HCT116 (cell line): Measurements from ENCODE around the gene CEACAM19. TPM values are rescaled to one million over a fixed set of nuclear protein-coding genes. Genes with fewer than 3 reads are reported as not detected.

Source experiments
- ATAC-seq: fragments of 200-7000 bp; cut with Tn5 transposase; 2 replicates; pipeline ENCODE4 v1.9.1; 2020; ENCODE audit warnings: mild to moderate bottlenecking, moderate library complexity
- BruUV-seq: library from RNA; stranded (reverse); fragments of 400-500 nt; replicated peaks from 2 replicates; lab custom pipeline; 2021; lab: Mats Ljungman, UMichigan
- CTCF ChIA-PET: fragments of 300-600 bp; sonication (Branson Sonifier 250); formaldehyde crosslinking; loops from one replicate; lab custom pipeline; 2021; ENCODE audit warnings: antibody characterized with exemption; lab: Charles Lee
- POLR2A ChIA-PET: fragments of 300-600, 350-600 bp; sonication (Branson Sonifier 250); formaldehyde crosslinking; loops from one replicate; lab custom pipeline; 2021; ENCODE audit warnings: antibody characterized with exemption; lab: Charles Lee
- RAD21 ChIA-PET, 2 experiments: fragments of 300-600 bp; sonication (Branson Sonifier 250); formaldehyde crosslinking; loops; one replicate each; lab custom pipeline; 2023; ENCODE audit warnings: low total read pairs in 2 of 2; ENCODE audit not compliant: uncharacterized antibody in 2 of 2, unreplicated experiment in 2 of 2, low non-redundant PET in 1 of 2; lab: Charles Lee
- DNase-seq: peaks from one replicate; pipeline ENCODE4 v3.0.0-alpha.2; 2010; ENCODE audit warnings: low read depth, low spot score
- H2AFZ ChIP-seq: fragments of 200-600 bp; shearing (Covaris generic), sonication (generic); 2 replicates; pipeline ENCODE4 v1.6.1; 2017; ENCODE audit warnings: low read depth, mixed run types, mixed read lengths, antibody characterized with exemption, low read length; ENCODE audit not compliant: poor library complexity, severe bottlenecking
- H3K27ac ChIP-seq: 2 replicates; pipeline ENCODE4 v1.5.1; 2012; ENCODE audit warnings: low read depth, low read length
- H3K27me3 ChIP-seq: fragments of 200-600 bp; sonication (generic); 2 replicates; pipeline ENCODE4 v1.6.1; 2016; ENCODE audit warnings: mixed run types, low read length, mixed read lengths; ENCODE audit not compliant: insufficient read depth
- H3K36me3 ChIP-seq, 2 experiments: fragments of 200-500 bp in 1 of 2; fragments of 200-600 bp in 1 of 2; sonication (Bioruptor generic) in 1 of 2; sonication (generic) in 1 of 2; 2 replicates each; pipeline versions ENCODE4 v1.5.1 to v1.6.1; 2014 to 2016; ENCODE audit warnings: low read length in 2 of 2, inconsistent platforms in 1 of 2, mixed read lengths in 1 of 2, mixed run types in 1 of 2; ENCODE audit not compliant: insufficient read depth in 2 of 2, control insufficient read depth in 1 of 2
- H3K4me1 ChIP-seq, 2 experiments: fragments of 200-600 bp in 1 of 2; sonication (generic) in 1 of 2; 2 replicates each; pipeline versions ENCODE4 v1.5.1 to v1.6.1; 2012 to 2017; ENCODE audit warnings: low read length in 2 of 2, inconsistent platforms in 1 of 2, mild to moderate bottlenecking in 1 of 2, mixed read lengths in 1 of 2, mixed run types in 1 of 2, moderate library complexity in 1 of 2; ENCODE audit not compliant: insufficient read depth in 2 of 2, control insufficient read depth in 1 of 2
- H3K4me2 ChIP-seq: fragments of 200-600 bp; sonication (generic); 2 replicates; pipeline ENCODE4 v1.6.1; 2017; ENCODE audit warnings: mixed run types, low read length, mixed read lengths
- H3K4me3 ChIP-seq, 2 experiments: fragments of 200-600 bp in 1 of 2; sonication (generic) in 1 of 2; replicated peaks in 1 of 2; 2 replicates each; pipeline ENCODE4 v1.5.1; 2011 to 2016; ENCODE audit warnings: low read length in 2 of 2, control low read depth in 1 of 2, low read depth in 1 of 2, mild to moderate bottlenecking in 1 of 2, mixed read lengths in 1 of 2, mixed run types in 1 of 2
- H3K79me2 ChIP-seq: fragments of 200-600 bp; sonication (generic); 2 replicates; pipeline ENCODE4 v1.6.1; 2017; ENCODE audit warnings: mild to moderate bottlenecking, mixed run types, low read length, moderate library complexity, mixed read lengths; ENCODE audit not compliant: insufficient read depth
- H3K9ac ChIP-seq: fragments of 200-600 bp; sonication (generic); 2 replicates; pipeline ENCODE4 v1.6.1; 2016; ENCODE audit warnings: low read length, mixed read lengths
- H3K9me2 ChIP-seq: fragments of 200-600 bp; sonication (generic), shearing (Covaris generic); 2 replicates; pipeline ENCODE4 v1.6.1; 2017; ENCODE audit warnings: mixed run types, mild to moderate bottlenecking, moderate library complexity; ENCODE audit not compliant: insufficient read depth
- H3K9me3 ChIP-seq, 2 experiments: fragments of 200-500 bp in 1 of 2; fragments of 200-600 bp in 1 of 2; sonication (Bioruptor generic) in 1 of 2; sonication (generic) in 1 of 2; 2 replicates each; pipeline ENCODE4 v1.6.1; 2014 to 2017; ENCODE audit warnings: low read length in 2 of 2, mixed read lengths in 2 of 2, inconsistent platforms in 1 of 2, low read depth in 1 of 2, mild to moderate bottlenecking in 1 of 2, mixed run types in 1 of 2, moderate library complexity in 1 of 2; ENCODE audit not compliant: control insufficient read depth in 1 of 2, insufficient read depth in 1 of 2
- H4K20me1 ChIP-seq: fragments of 200-600 bp; sonication (generic), shearing (Covaris generic); 2 replicates; pipeline ENCODE4 v1.6.1; 2017; ENCODE audit warnings: mixed run types, mild to moderate bottlenecking, moderate library complexity; ENCODE audit not compliant: insufficient read depth
- CEBPB ChIP-seq: IDR thresholded peaks from 2 replicates; pipeline ENCODE4 v1.6.1; 2012; ENCODE audit warnings: low read depth
- EGR1 ChIP-seq: IDR thresholded peaks from 2 replicates; pipeline ENCODE4 v1.6.1; 2012; ENCODE audit warnings: low read depth
- EZH2phosphoT487 ChIP-seq: fragments of 200-600 bp; IDR thresholded peaks from 2 replicates; pipeline ENCODE4 v1.6.1; 2018; ENCODE audit warnings: antibody characterized with exemption, borderline replicate concordance
- POLR2AphosphoS5 ChIP-seq: IDR thresholded peaks from 2 replicates; pipeline ENCODE4 v1.6.1; 2011; ENCODE audit warnings: mild to moderate bottlenecking, low read depth, low read length, moderate library complexity
- RAD21 ChIP-seq: IDR thresholded peaks from 2 replicates; pipeline ENCODE4 v1.6.1; 2012; ENCODE audit warnings: low read depth, mild to moderate bottlenecking
- SRF ChIP-seq: IDR thresholded peaks from 2 replicates; pipeline ENCODE4 v1.6.1; 2012; ENCODE audit warnings: low read depth
- YY1 ChIP-seq: IDR thresholded peaks from 2 replicates; pipeline ENCODE4 v1.6.1; 2011; ENCODE audit warnings: low read length, low read depth, moderate library complexity, mild to moderate bottlenecking; ENCODE audit not compliant: insufficient replicate concordance; ENCODE audit errors: extremely low read depth
- ZFX ChIP-seq: fragments of 450-650 bp; IDR thresholded peaks from 2 replicates; pipeline ENCODE4 v1.6.1; 2017
- intact Hi-C: fragments of 100-400 bp; cut with micrococcal nuclease; formaldehyde crosslinking; loops from 2 replicates; pipeline ENCODE4 v1.10.0; 2022
- total RNA-seq: library from RNA; stranded (reverse); gene quantifications from one replicate; pipeline ENCODE4 v1.2.1, GENCODE V29; 2021; ENCODE audit not compliant: unreplicated experiment
- TF ChIP-seq, protein P1 (sequence below): IDR thresholded peaks from 2 replicates; pipeline ENCODE4 v1.6.1; 2011; ENCODE audit warnings: mild to moderate bottlenecking, low read length, moderate library complexity; ENCODE audit not compliant: insufficient replicate concordance; ENCODE audit errors: extremely low read depth
- TF ChIP-seq, protein P2 (sequence below), 3 experiments: fragments of 200-600 bp in 1 of 3; sonication (generic) in 1 of 3; IDR thresholded peaks in 2 of 3; conservative IDR thresholded peaks in 1 of 3; 2 replicates each; pipeline ENCODE4 v1.5.1; 2012 to 2017; ENCODE audit warnings: low read depth in 2 of 3, low read length in 2 of 3, antibody characterized with exemption in 1 of 3, borderline replicate concordance in 1 of 3, control low read depth in 1 of 3, mild to moderate bottlenecking in 1 of 3, mixed read lengths in 1 of 3, mixed run types in 1 of 3, moderate library complexity in 1 of 3; ENCODE audit not compliant: insufficient read depth in 1 of 3
- TF ChIP-seq, protein P3 (sequence below): IDR thresholded peaks from 2 replicates; pipeline ENCODE4 v1.6.1; 2012; ENCODE audit warnings: low read depth

The CEACAM19 gene
- total RNA-seq, 1 experiment from 2014 or later: 4.0 TPM

DNA sequence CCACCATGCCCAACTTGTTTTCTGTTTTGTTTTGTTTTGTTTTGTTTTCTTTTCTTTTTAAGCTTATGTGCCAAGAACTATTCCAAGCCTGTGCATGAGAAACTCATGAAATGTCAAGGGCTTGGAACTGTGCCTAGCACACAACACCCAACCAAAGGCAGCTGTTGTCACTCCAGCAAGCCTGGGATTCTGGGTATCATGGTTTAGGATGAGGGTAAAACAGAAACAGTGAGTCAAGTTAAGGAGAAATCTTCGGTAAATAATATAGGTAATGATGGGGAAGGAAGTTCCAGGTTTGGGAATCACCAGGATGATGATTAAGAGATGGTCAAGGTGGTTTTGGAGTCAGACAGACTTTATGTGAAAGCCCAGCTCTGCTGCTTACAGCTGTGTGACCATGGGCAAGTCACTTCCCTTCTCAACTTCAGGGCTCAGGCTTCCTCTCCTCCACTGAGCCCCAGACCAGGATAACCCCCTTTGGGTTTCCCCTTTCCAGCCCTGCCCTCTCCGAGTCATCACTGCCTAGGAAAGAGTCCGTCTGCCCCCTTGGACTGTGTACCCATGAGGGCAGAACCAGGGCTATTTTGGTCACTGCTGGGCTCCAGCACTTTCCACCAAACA is 22.5 kb upstream of the CEACAM19 start:
- Histone ChIP-seq H3K4me3 (no peak overlapping the region), H3K27me3 (no peaks in the 10 kb centered on the region), H3K4me2 (no peak overlapping the region), H2AFZ (no peak overlapping the region), H3K36me3 (peaks cover 44 to 59% of the 10 kb centered on the region in 2 experiments), H3K4me1 (no peaks in the 10 kb centered on the region), H3K9me2 (no peaks in the 10 kb centered on the region), H3K27ac (no peak overlapping the region), H3K9me3 (no peaks in the 10 kb centered on the region), H4K20me1 (peaks cover 8% of the 10 kb centered on the region; the same call in 1 of the 2 replicates), H3K9ac (no peak overlapping the region), H3K79me2 (peaks cover 86% of the 10 kb centered on the region)
- ChIA-PET CTCF (no interaction called here), RAD21 (no interaction called here), POLR2A (interaction anchor here (0.6 kb wide), 1 partner anchor 87 kb away, joined by 3 read pairs; no protein-coding TSS in a partner anchor)
- no peak for DNase-seq
- ATAC-seq: no peak
- intact Hi-C loops: no loop called here
- BruUV-seq: no TSS peak
- no peak for TF ChIP-seq RAD21
- TF ChIP-seq ZFX: no peak
- no peak for TF ChIP-seq EZH2phosphoT487

- Histone ChIP-seq H2AFZ (no peak overlapping the region), H3K79me2 (peaks cover 82% of the 10 kb centered on the region), H3K4me2 (no peak overlapping the region), H3K36me3 (peaks cover 45 to 68% of the 10 kb centered on the region in 2 experiments), H3K9ac (no peak overlapping the region), H3K9me3 (no peaks in the 10 kb centered on the region), H4K20me1 (peaks cover 8% of the 10 kb centered on the region; the same call in 1 of the 2 replicates), H3K27ac (no peak overlapping the region), H3K9me2 (no peaks in the 10 kb centered on the region), H3K4me3 (no peak overlapping the region), H3K4me1 (no peaks in the 10 kb centered on the region), H3K27me3 (no peaks in the 10 kb centered on the region)
- DNase-seq (no peak), ATAC-seq (no peak)
- intact Hi-C loops: no loop called here
- ChIA-PET RAD21 (no interaction called here), POLR2A (no interaction called here), CTCF (no interaction called here)
- BruUV-seq: no TSS peak
- TF ChIP-seq SRF (no peak), POLR2AphosphoS5 (no peak), EGR1 (no peak), CEBPB (no peak), YY1 (no peak)
- TF ChIP-seq, protein P1, sequence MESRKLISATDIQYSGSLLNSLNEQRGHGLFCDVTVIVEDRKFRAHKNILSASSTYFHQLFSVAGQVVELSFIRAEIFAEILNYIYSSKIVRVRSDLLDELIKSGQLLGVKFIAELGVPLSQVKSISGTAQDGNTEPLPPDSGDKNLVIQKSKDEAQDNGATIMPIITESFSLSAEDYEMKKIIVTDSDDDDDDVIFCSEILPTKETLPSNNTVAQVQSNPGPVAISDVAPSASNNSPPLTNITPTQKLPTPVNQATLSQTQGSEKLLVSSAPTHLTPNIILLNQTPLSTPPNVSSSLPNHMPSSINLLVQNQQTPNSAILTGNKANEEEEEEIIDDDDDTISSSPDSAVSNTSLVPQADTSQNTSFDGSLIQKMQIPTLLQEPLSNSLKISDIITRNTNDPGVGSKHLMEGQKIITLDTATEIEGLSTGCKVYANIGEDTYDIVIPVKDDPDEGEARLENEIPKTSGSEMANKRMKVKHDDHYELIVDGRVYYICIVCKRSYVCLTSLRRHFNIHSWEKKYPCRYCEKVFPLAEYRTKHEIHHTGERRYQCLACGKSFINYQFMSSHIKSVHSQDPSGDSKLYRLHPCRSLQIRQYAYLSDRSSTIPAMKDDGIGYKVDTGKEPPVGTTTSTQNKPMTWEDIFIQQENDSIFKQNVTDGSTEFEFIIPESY: no peak
- TF ChIP-seq, protein P2, sequence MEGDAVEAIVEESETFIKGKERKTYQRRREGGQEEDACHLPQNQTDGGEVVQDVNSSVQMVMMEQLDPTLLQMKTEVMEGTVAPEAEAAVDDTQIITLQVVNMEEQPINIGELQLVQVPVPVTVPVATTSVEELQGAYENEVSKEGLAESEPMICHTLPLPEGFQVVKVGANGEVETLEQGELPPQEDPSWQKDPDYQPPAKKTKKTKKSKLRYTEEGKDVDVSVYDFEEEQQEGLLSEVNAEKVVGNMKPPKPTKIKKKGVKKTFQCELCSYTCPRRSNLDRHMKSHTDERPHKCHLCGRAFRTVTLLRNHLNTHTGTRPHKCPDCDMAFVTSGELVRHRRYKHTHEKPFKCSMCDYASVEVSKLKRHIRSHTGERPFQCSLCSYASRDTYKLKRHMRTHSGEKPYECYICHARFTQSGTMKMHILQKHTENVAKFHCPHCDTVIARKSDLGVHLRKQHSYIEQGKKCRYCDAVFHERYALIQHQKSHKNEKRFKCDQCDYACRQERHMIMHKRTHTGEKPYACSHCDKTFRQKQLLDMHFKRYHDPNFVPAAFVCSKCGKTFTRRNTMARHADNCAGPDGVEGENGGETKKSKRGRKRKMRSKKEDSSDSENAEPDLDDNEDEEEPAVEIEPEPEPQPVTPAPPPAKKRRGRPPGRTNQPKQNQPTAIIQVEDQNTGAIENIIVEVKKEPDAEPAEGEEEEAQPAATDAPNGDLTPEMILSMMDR (IDR thresholded peaks at IDR 0.05 in 2 of 3, conservative IDR thresholded peaks at IDR 0.05 in 1 of 3; ENCODE audit: borderline replicate concordance in 1 of 3, insufficient read depth in 1 of 3, low read depth in 2 of 3, low read length in 2 of 3): no peak
- TF ChIP-seq, protein P3, sequence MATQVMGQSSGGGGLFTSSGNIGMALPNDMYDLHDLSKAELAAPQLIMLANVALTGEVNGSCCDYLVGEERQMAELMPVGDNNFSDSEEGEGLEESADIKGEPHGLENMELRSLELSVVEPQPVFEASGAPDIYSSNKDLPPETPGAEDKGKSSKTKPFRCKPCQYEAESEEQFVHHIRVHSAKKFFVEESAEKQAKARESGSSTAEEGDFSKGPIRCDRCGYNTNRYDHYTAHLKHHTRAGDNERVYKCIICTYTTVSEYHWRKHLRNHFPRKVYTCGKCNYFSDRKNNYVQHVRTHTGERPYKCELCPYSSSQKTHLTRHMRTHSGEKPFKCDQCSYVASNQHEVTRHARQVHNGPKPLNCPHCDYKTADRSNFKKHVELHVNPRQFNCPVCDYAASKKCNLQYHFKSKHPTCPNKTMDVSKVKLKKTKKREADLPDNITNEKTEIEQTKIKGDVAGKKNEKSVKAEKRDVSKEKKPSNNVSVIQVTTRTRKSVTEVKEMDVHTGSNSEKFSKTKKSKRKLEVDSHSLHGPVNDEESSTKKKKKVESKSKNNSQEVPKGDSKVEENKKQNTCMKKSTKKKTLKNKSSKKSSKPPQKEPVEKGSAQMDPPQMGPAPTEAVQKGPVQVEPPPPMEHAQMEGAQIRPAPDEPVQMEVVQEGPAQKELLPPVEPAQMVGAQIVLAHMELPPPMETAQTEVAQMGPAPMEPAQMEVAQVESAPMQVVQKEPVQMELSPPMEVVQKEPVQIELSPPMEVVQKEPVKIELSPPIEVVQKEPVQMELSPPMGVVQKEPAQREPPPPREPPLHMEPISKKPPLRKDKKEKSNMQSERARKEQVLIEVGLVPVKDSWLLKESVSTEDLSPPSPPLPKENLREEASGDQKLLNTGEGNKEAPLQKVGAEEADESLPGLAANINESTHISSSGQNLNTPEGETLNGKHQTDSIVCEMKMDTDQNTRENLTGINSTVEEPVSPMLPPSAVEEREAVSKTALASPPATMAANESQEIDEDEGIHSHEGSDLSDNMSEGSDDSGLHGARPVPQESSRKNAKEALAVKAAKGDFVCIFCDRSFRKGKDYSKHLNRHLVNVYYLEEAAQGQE: no peak
Observed at GRCh38 chr19:44649578-44650145, 21.6 kb upstream of the CEACAM19 start.
